Endodermal cell (in vitro differentiated cells): ENCODE measurements around the gene ASPA. TPM values are rescaled to one million over a fixed set of nuclear protein-coding genes. Genes with fewer than 3 reads are reported as not detected.
A peak's percentile ranks its signal among the peaks of the same experiment; 100 is the strongest.

Experiments used
- DNase-seq: peaks from one replicate; pipeline ENCODE4 v3.0.0-alpha.2; 2017
- H3K27ac ChIP-seq: 2 replicates; pipeline ENCODE4 v1.5.1; 2013; ENCODE audit warnings: mild to moderate bottlenecking, low read depth, low read length, moderate library complexity
- H3K27me3 ChIP-seq: 2 replicates; pipeline ENCODE4 v1.6.1; 2013; ENCODE audit warnings: mild to moderate bottlenecking, low read length, moderate library complexity; ENCODE audit not compliant: insufficient read depth, control insufficient read depth, poor library complexity, severe bottlenecking
- H3K36me3 ChIP-seq: 2 replicates; pipeline ENCODE4 v1.7.0; 2013; ENCODE audit warnings: mild to moderate bottlenecking, low read length, moderate library complexity; ENCODE audit not compliant: control insufficient read depth, insufficient read depth
- H3K4me1 ChIP-seq: one replicate; pipeline ENCODE4 v1.7.0; 2013; ENCODE audit warnings: low read length; ENCODE audit not compliant: control insufficient read depth, insufficient read depth
- H3K4me3 ChIP-seq: 2 replicates; pipeline ENCODE4 v1.5.1; 2013; ENCODE audit warnings: mild to moderate bottlenecking, low read length, moderate library complexity
- H3K9ac ChIP-seq: 2 replicates; pipeline ENCODE4 v1.6.1; 2013; ENCODE audit warnings: mild to moderate bottlenecking, low read length, moderate library complexity; ENCODE audit not compliant: poor library complexity, severe bottlenecking; ENCODE audit errors: extremely low read depth
- H3K9me3 ChIP-seq: 2 replicates; pipeline ENCODE4 v1.6.1; 2013; ENCODE audit warnings: mild to moderate bottlenecking, low read length, moderate library complexity; ENCODE audit not compliant: control insufficient read depth
- H3K27ac Mint-ChIP-seq: 2 replicates; pipeline ENCODE4 v1.8.0; 2020; ENCODE audit warnings: mixed read lengths
- H3K27me3 Mint-ChIP-seq: 2 replicates; pipeline ENCODE4 v1.8.0; 2021; ENCODE audit warnings: mild to moderate bottlenecking, mixed read lengths; ENCODE audit not compliant: insufficient read depth
- H3K36me3 Mint-ChIP-seq: 2 replicates; pipeline ENCODE4 v1.8.0; 2020; ENCODE audit warnings: low read depth, mixed read lengths
- H3K4me1 Mint-ChIP-seq: 2 replicates; pipeline ENCODE4 v1.8.0; 2020; ENCODE audit warnings: mixed read lengths
- H3K4me3 Mint-ChIP-seq: 2 replicates; pipeline ENCODE4 v1.8.0; 2020; ENCODE audit warnings: mild to moderate bottlenecking, moderate library complexity, mixed read lengths
- H3K9me3 Mint-ChIP-seq: 2 replicates; pipeline ENCODE4 v1.8.0; 2020; ENCODE audit warnings: mild to moderate bottlenecking, mixed read lengths
- WGBS, 2 experiments: methylation state at CpG; one replicate each; pipeline versions ENCODE4 v1.1.5 to v1.1.7; 2013; ENCODE audit warnings: missing lambda C conversion rate in 2 of 2, mixed read lengths in 1 of 2; ENCODE audit not compliant: insufficient coverage in 1 of 2, insufficient read length in 1 of 2; 5-methylcytosine and 5-hydroxymethylcytosine counted together
- total RNA-seq, 2 donors: library from RNA; stranded (reverse); fragmentation: NEBNext Ultra II Directional in 1 of 2; extraction: Animal tissue kit (Norgen Biotek cat#: 25700) in 1 of 2; gene quantifications; 2 replicates in 1 of 2; 3 replicates in 1 of 2; pipeline ENCODE4 v1.2.1, GENCODE V29; 2021
- TF ChIP-seq, protein P1 (sequence below): fragments of 200-600 bp; sonication (generic); conservative IDR thresholded peaks from 2 replicates; pipeline ENCODE4 v1.5.0; 2021; ENCODE audit warnings: antibody characterized with exemption, mild to moderate bottlenecking

Gene ASPA
- total RNA-seq, 2 donors from 2014 or later: not detected

DNA sequence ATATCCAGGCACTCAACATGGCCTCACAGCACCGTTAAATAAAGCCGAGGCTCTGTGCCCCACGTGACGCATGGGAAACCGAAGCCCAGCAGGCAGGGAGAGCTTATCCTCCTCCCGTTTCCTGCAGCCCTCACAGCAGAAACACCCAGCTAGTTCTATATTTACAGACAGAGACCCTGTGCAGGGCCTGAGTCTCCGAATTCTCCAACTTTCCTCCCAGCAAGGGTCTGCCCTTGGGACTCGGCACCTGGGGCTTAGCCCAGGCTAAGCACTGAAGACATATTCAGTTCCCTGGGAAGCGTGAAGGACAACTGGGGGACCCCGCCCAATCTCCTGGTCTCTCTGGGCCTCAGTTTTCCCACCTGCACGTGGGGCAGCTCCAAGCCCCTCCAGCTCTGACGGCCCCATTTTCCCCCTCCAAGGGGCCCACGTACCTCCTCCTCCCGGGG is 52.6 kb downstream of the ASPA start:
- H3K4me1 ChIP-seq: peaks cover 23% of the 10 kb centered on the region
- Mint-ChIP-seq H3K27me3 (no peaks in the 10 kb centered on the region), H3K27ac (no peak overlapping the region), H3K9me3 (no peaks in the 10 kb centered on the region), H3K4me3 (peak overlapping the region; percentile 17), H3K4me1 (peaks cover 27% of the 10 kb centered on the region), H3K36me3 (peaks cover 21% of the 10 kb centered on the region)
- DNase-seq: no peak
- H3K27me3 ChIP-seq: no peaks in the 10 kb centered on the region
- H3K9ac ChIP-seq: no peak overlapping the region
- WGBS, 2 experiments: 55 to 89% methylated on average over 4 to 14 of the region's 14 CpGs
- no peak overlapping the region for H3K4me3 ChIP-seq
- H3K27ac ChIP-seq: peak overlapping the region; percentile 68
- peaks cover 15% of the 10 kb centered on the region for H3K36me3 ChIP-seq
- TF ChIP-seq, protein P1, sequence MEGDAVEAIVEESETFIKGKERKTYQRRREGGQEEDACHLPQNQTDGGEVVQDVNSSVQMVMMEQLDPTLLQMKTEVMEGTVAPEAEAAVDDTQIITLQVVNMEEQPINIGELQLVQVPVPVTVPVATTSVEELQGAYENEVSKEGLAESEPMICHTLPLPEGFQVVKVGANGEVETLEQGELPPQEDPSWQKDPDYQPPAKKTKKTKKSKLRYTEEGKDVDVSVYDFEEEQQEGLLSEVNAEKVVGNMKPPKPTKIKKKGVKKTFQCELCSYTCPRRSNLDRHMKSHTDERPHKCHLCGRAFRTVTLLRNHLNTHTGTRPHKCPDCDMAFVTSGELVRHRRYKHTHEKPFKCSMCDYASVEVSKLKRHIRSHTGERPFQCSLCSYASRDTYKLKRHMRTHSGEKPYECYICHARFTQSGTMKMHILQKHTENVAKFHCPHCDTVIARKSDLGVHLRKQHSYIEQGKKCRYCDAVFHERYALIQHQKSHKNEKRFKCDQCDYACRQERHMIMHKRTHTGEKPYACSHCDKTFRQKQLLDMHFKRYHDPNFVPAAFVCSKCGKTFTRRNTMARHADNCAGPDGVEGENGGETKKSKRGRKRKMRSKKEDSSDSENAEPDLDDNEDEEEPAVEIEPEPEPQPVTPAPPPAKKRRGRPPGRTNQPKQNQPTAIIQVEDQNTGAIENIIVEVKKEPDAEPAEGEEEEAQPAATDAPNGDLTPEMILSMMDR: no peak
- no peaks in the 10 kb centered on the region for H3K9me3 ChIP-seq

DNA sequence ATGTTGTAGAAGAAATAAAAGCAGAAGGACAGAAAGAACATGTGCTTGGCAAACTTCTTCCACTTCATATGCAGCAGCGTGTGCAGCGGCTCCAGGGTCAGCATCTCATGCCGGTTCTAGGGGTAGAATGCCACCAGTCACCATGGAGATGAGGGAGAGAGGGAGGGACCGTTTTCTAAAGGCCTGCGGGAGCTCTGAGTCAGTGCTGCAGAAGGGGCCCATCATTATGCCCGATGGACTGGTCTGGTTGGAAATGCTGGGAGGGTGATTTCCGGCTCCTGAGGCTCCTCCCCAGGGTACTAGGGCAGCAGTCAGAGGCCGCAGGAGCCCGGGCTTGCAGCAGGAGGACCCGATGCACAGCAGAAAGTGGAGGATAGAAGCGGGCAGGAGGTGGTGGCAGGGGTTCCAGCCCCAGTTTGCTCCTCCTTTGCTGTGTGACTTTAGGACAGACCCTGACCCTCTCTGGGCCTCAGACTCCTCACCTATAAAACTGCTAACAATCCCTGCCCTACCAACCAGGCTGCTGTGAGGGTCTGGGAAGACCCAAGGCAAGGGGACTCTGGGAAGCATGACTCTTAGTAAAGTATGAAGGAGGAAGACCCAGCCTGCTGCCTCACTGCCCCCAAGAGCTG is 53.2 kb downstream of the ASPA start:
- WGBS, 2 experiments: 44 to 72% methylated on average over 5 to 11 of the region's 11 CpGs
- peak; percentile 64 for DNase-seq

DNA sequence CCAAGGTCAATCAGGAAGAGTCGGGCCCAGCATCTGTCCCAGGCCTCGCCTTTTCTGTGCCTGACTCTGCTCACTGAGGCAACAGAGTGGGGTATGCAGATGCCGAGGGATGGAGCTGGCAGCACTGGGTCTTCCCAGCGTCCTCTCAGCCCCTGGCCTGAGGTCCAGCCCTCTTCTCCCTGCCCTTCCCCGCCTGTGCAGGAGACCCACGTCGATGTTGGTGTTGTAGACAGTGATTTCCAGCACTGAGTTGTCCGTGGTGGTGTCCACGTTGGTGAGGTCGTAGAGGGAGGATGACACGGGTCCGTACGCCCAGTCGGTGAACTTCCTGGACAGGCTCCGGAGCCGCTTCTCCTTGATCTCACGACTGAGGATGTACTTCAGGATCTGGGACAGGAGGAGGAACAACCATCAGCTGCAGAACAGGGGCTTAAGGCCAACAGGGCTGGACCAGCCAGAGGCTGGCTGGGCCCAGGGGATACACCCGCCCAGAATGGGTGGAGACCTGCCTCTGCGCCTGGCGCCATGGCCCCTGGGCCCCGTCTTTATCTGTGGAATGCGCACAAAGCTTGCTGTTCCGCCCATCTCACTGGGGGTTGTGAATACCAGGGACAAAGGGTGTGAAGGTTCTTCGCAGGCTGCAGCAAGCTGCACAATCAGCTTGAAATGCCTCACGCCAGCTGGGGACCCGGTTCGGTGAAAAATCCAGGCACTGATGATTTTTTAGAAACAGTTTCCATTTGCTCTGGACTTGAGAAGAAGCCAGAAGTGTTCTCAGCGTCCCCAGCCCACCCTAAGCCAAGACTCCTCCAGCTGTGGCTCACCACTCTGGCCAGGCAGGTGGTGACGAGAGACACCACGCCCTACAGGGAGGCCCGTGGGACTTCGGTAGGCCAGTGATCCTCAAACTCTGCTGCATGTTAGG is 54.3 kb downstream of the ASPA start:
- no peaks in the 10 kb centered on the region for H3K9me3 Mint-ChIP-seq
- peaks cover 15% of the 10 kb centered on the region for H3K36me3 Mint-ChIP-seq
- Histone ChIP-seq H3K9ac (peak overlapping the region; percentile 73), H3K27me3 (no peaks in the 10 kb centered on the region), H3K27ac (peak overlapping the region; percentile 97), H3K4me3 (peak overlapping the region; percentile 67), H3K4me1 (peaks cover 23% of the 10 kb centered on the region), H3K36me3 (peaks cover 15% of the 10 kb centered on the region), H3K9me3 (no peaks in the 10 kb centered on the region)
- H3K27ac Mint-ChIP-seq: peak overlapping the region; percentile 99
- peak; percentile 97 for DNase-seq
- H3K27me3 Mint-ChIP-seq: no peaks in the 10 kb centered on the region
- H3K4me1 Mint-ChIP-seq: peaks cover 30% of the 10 kb centered on the region
- WGBS, 2 experiments: 43 to 46% methylated on average over 24 to 32 of the region's 32 CpGs
- H3K4me3 Mint-ChIP-seq: peak overlapping the region; percentile 39
- TF ChIP-seq, protein P1: no peak

More for the DNA sequence above, 53.2 kb downstream of the ASPA start:
- Mint-ChIP-seq H3K36me3 (peaks cover 20% of the 10 kb centered on the region), H3K9me3 (no peaks in the 10 kb centered on the region), H3K27ac (peak overlapping the region; percentile 58), H3K27me3 (no peaks in the 10 kb centered on the region), H3K4me3 (no peak overlapping the region), H3K4me1 (peaks cover 27% of the 10 kb centered on the region)
- TF ChIP-seq, protein P1: no peak
- H3K36me3 ChIP-seq: peaks cover 15% of the 10 kb centered on the region
- no peak overlapping the region for H3K4me3 ChIP-seq
- H3K9ac ChIP-seq: no peak overlapping the region
- H3K27ac ChIP-seq: peak overlapping the region; percentile 68
- no peaks in the 10 kb centered on the region for H3K27me3 ChIP-seq
- H3K9me3 ChIP-seq: no peaks in the 10 kb centered on the region
- H3K4me1 ChIP-seq: peaks cover 23% of the 10 kb centered on the region
